Esophagus (tissue), 2 donors: ENCODE measurements around the gene LHPP. TPM values are rescaled to one million over a fixed set of nuclear protein-coding genes. Genes with fewer than 3 reads are reported as not detected.
A peak's percentile ranks its signal among the peaks of the same experiment; 100 is the strongest.

ENCODE experiments used
- H3K27ac ChIP-seq, 2 donors: one replicate each; pipeline ENCODE4 v1.5.1; 2013; ENCODE audit warnings: low read depth in 2 of 2, mild to moderate bottlenecking in 2 of 2, inconsistent platforms in 1 of 2, low read length in 1 of 2, moderate library complexity in 1 of 2
- H3K27me3 ChIP-seq, 2 donors: one replicate each; pipeline ENCODE4 v1.6.1; 2013; ENCODE audit warnings: low read length in 2 of 2, control low read depth in 1 of 2, mild to moderate bottlenecking in 1 of 2; ENCODE audit not compliant: insufficient read depth in 2 of 2, control insufficient read depth in 1 of 2
- H3K36me3 ChIP-seq, 2 donors: one replicate each; pipeline ENCODE4 v1.6.1; 2013; ENCODE audit warnings: low read length in 1 of 2; ENCODE audit not compliant: control insufficient read depth in 2 of 2, insufficient read depth in 2 of 2
- H3K4me1 ChIP-seq, 2 donors: one replicate each; pipeline ENCODE4 v1.6.1; 2013; ENCODE audit warnings: low read length in 1 of 2; ENCODE audit not compliant: control insufficient read depth in 2 of 2, insufficient read depth in 2 of 2
- H3K4me3 ChIP-seq, 2 donors: one replicate each; pipeline ENCODE4 v1.5.1; 2013; ENCODE audit warnings: low read length in 2 of 2, mild to moderate bottlenecking in 2 of 2, low read depth in 1 of 2, moderate library complexity in 1 of 2
- H3K9me3 ChIP-seq, 2 donors: one replicate each; pipeline ENCODE4 v1.6.1; 2013; ENCODE audit warnings: mild to moderate bottlenecking in 2 of 2, low read depth in 1 of 2, low read length in 1 of 2, moderate library complexity in 1 of 2; ENCODE audit not compliant: control insufficient read depth in 2 of 2, insufficient read depth in 1 of 2
- WGBS, 2 donors: extraction: QIAGEN DNeasy Blood & Tissue Kit; methylation state at CpG; one replicate each; pipeline ENCODE4 v1.1.7; 2013; 5-methylcytosine and 5-hydroxymethylcytosine counted together
- polyA plus RNA-seq, 2 donors: library from polyadenylated mRNA; stranded (reverse); fragments of 200-250 nt; gene quantifications; one replicate each; pipeline ENCODE4 v1.2.3, GENCODE V29; 2013
- donor health status: healthy with polysubstance abuse.
- donor health status: Bipolar disorder and iron deficiency.

Gene LHPP
- polyA plus RNA-seq, 2 donors, result 23.0 to 23.4 TPM

- Histone ChIP-seq H3K4me3 (no peak overlapping the region), H3K4me1 (peaks cover 0 to 8% of the 10 kb centered on the region in 2 donors), H3K27ac (no peak overlapping the region), H3K27me3 (no peaks in the 10 kb centered on the region), H3K36me3 (peaks cover 0 to 2% of the 10 kb centered on the region in 2 donors), H3K9me3 (no peaks in the 10 kb centered on the region)
- 81 to 85% methylated on average over 9 of the region's 9 CpGs for WGBS, 2 donors
Observed at GRCh38 chr10:124530816-124531215, 69.2 kb downstream of the LHPP start.

DNA sequence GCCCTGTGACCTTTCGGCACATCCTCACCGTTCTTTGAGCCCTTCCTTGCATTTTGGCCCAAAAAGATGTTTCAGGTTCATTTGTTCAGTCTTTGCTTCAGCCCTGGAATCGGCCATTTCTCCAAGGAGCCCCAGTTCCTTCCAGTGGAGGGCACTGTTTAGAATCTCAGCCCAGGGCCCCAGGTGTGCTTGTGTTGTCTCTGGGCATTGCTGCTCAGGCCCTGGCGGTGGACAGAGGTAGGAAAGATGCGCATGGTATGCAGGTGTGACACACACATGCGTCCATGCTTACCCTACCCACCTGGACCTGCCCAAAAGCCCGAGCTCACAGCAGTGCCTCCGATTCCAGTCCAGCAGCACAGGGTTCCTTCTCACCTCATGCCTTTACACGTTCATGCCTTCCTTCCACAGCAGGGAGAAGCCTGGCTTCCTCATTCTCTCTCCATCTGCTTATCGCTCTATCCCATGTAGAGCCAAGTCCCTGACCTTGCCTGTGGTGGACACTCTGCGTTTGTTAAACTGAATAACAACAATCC lies 70.6 kb downstream of the LHPP start:
- no peak overlapping the region for H3K4me3 ChIP-seq
- no peaks in the 10 kb centered on the region for H3K27me3 ChIP-seq
- H3K9me3 ChIP-seq, result no peaks in the 10 kb centered on the region
- H3K27ac ChIP-seq, result no peak overlapping the region
- H3K4me1 ChIP-seq, result peaks cover 0 to 8% of the 10 kb centered on the region in 2 donors
- H3K36me3 ChIP-seq, result peaks cover 0 to 2% of the 10 kb centered on the region in 2 donors
- 71 to 80% methylated on average over 11 of the region's 11 CpGs for WGBS, 2 donors

GRCh38 chr10:124532788-124533187 lies 71.2 kb downstream of the LHPP start:
- WGBS, 2 donors, result 88 to 89% methylated on average over 3 of the region's 3 CpGs
- Histone ChIP-seq H3K9me3 (no peaks in the 10 kb centered on the region), H3K27ac (no peak overlapping the region), H3K4me3 (no peak overlapping the region), H3K4me1 (peaks cover 0 to 8% of the 10 kb centered on the region in 2 donors), H3K27me3 (no peaks in the 10 kb centered on the region), H3K36me3 (peaks cover 0 to 2% of the 10 kb centered on the region in 2 donors)

DNA sequence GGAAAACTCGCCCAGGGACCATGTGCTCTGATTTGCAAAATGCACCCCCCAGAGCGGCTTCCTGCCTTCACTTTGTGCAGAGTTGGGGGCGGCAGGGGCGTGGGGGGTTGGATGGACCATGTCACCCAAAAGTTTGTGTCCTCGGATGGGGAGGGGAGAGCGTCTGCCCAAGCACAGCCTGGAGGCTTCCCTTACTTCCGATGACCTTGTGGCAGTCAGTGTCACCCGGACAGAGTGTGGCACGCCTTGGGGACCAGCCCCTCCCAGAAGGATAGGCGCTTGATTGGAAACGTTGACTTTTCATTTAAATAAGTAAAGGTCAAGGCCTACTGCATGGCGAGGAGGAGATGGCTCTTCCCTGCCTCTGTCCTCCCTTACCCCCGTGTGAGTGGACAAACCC lies 71.6 kb downstream of the LHPP start:
- H3K36me3 ChIP-seq, result peaks cover 0 to 2% of the 10 kb centered on the region in 2 donors
- H3K4me1 ChIP-seq, result peaks cover 0 to 8% of the 10 kb centered on the region in 2 donors
- WGBS, 2 donors, result 93% methylated on average over 13 of the region's 13 CpGs
- no peaks in the 10 kb centered on the region for H3K27me3 ChIP-seq
- H3K4me3 ChIP-seq, result no peak overlapping the region
- H3K27ac ChIP-seq, result no peak overlapping the region
- no peaks in the 10 kb centered on the region for H3K9me3 ChIP-seq

DNA sequence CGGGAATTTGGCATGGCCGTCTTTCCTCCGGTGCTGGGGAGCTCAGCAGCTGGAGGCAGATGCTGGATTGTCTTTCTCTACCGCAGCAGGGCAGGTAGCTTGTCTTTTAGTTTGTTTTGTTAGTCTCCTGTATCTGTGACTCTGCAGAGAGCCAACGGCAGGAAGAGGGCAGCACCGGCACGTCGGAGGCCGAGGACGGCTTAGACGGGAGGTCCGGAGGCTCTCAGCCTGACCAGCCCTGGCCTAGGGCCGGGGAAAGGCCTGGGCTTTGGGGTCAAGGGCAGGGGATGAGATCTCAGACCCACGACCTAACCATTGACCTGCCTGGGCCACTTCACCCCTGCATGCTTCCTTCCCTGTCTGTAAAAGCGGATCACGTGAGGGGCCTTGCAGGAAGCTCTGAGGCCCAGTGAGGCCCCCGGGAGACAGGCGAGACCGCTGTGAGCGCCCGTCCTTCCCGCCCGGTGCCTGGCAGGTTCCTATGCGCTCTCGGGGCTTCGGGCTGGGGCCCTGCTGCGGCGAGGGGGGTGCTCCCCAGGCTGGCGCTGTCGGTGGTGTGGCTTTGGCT lies 72.7 kb downstream of the LHPP start:
- 67 to 70% methylated on average over 30 of the region's 30 CpGs for WGBS, 2 donors
- H3K9me3 ChIP-seq, result no peaks in the 10 kb centered on the region
- H3K36me3 ChIP-seq, result peaks cover 0 to 2% of the 10 kb centered on the region in 2 donors
- H3K27ac ChIP-seq, result no peak overlapping the region
- H3K4me3 ChIP-seq, result no peak overlapping the region
- H3K27me3 ChIP-seq, result no peaks in the 10 kb centered on the region
- H3K4me1 ChIP-seq, result peaks cover 0 to 8% of the 10 kb centered on the region in 2 donors

DNA sequence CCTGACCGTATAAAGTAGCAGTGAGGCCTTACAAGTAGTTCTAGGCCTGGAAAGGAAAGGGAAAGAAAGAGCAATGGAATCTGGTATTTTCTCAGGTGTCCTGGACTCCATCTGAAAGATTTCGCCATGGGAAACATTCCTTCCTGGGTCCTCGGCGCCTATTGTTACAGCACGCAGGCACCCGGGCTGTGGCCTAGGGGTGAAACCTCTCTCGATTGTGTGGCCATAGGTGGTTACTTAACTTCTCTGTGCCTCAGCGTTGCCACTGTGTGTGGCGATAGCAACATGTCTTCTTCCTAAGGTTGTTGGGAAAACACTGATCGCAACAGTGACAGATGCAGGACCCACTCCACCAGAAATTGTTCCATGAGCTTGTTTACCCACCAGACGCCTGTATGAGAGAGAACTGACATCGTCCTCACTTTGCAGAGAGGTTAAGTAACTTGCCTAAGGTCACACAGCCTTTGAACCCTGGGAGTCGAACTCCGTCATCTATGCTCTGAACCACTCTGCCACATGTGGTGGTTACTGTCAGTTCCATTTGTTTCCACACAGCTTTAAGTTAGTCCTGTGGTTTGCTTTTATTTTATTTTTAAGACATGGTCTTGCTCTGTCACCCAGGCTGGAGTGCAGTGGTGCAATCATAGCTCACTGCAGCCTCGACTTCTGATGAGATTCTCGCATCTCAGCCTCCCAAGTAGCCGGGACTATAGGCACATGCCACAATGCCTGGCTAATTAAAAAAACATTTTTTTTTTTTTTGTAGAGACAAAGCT lies 73.4 kb downstream of the LHPP start:
- peaks cover 0 to 2% of the 10 kb centered on the region in 2 donors for H3K36me3 ChIP-seq
- no peak overlapping the region for H3K4me3 ChIP-seq
- peaks cover 0 to 6% of the 10 kb centered on the region in 2 donors for H3K4me1 ChIP-seq
- H3K27me3 ChIP-seq, result no peaks in the 10 kb centered on the region
- H3K9me3 ChIP-seq, result no peaks in the 10 kb centered on the region
- WGBS, 2 donors, result 89 to 90% methylated on average over 17 of the region's 17 CpGs
- H3K27ac ChIP-seq, result no peak overlapping the region

GRCh38 chr10:124535731-124536495 lies 74.3 kb downstream of the LHPP start:
- Histone ChIP-seq H3K36me3 (no peaks in the 10 kb centered on the region), H3K9me3 (no peaks in the 10 kb centered on the region), H3K27me3 (no peaks in the 10 kb centered on the region), H3K27ac (peak overlapping the region in 1 of 2 donors; percentile 15), H3K4me1 (peaks cover 0 to 3% of the 10 kb centered on the region in 2 donors), H3K4me3 (no peak overlapping the region)
- WGBS, 2 donors, result 39 to 55% methylated on average over 18 of the region's 18 CpGs

DNA sequence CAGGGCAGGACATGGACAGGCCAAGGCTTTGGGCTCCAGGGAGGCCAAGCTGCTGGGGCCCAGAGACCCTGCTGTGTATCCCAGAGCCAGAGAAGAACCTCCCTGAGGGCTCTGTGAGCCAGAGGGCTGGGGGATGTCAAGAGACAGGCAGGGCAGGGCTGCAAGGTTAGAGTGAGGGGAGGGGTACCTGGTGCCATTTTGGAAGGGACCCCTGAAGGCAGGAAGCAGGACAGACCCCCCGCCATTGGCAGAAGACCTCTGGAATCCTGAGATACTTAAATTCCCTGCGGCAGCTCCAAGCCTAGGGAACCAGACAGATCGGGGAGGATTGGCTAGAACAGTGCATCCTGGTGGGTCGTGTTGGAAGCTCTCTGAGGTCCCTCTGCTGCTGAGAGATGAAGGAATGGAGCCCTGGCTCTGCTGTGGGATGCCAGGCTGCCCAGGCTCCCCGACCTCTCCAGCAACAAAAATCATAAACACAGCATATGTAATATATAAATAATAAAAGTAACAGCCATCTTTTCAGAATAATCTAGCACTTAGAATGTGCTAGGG lies 75.0 kb downstream of the LHPP start:
- H3K4me3 ChIP-seq, result no peak overlapping the region
- H3K4me1 ChIP-seq, result peaks cover 0 to 3% of the 10 kb centered on the region in 2 donors
- H3K27ac ChIP-seq, result no peak overlapping the region
- H3K36me3 ChIP-seq, result no peaks in the 10 kb centered on the region
- 78 to 82% methylated on average over 5 of the region's 5 CpGs for WGBS, 2 donors
- no peaks in the 10 kb centered on the region for H3K9me3 ChIP-seq
- no peaks in the 10 kb centered on the region for H3K27me3 ChIP-seq

DNA sequence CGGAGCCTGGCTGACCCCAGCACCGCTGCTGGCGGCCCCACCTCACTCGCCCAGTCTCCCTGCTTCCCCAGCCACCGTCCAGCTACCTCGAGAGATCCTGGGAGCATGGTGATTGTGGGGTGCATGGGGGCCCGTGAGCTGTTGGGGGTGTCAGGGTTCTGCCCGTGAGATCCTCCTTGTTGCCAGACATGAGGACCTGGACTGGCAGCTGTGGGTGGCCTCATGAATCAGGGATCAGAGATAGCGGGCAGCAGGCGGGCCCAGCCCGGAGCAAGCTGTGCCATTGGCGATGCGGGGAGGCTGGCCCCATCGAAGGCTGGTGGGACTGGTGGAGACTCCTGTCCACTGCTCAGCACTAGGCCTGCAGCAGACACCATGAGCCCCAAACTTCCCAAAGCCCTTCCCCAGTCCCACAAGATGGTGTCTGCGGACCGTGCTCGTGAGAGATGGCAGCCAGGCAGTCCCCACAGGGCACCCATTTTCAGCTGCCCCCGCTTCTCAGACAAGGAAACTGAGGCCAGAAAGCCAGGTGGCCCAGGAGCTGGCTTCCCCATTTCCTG lies 75.6 kb downstream of the LHPP start:
- H3K27me3 ChIP-seq, result no peaks in the 10 kb centered on the region
- H3K27ac ChIP-seq, result no peak overlapping the region
- peaks cover 0 to 3% of the 10 kb centered on the region in 2 donors for H3K4me1 ChIP-seq
- H3K36me3 ChIP-seq, result no peaks in the 10 kb centered on the region
- H3K9me3 ChIP-seq, result no peaks in the 10 kb centered on the region
- no peak overlapping the region for H3K4me3 ChIP-seq
- 94 to 96% methylated on average over 18 of the region's 18 CpGs for WGBS, 2 donors
